Measurements from ENCODE around the gene TSR2. TPM values are rescaled to one million over a fixed set of nuclear protein-coding genes. Genes with fewer than 3 reads are reported as not detected.

The TSR2 gene
- total RNA-seq (2014; rRNA removed; shearing (Covaris generic); ENCODE audit: low replicate concordance), result 14.5 and 16.4 TPM in 2 replicates

GRCh38 chrX:54439960-54440871, at the start of gene TSR2:
TSS of gene TSR2 (plus strand) at chrX:54440404. CDS start at chrX:54440422, 18 bp downstream.
- H3K4me3 ChIP-seq, result peak within 1 kb of the TSS; percentile 83
- H3K36me3 ChIP-seq, result no peaks in the 10 kb centered on the region
- DNase-seq, result peak; percentile 84
- H3K27me3 ChIP-seq, result no peaks in the 10 kb centered on the region
- no peaks in the 10 kb centered on the region for H3K9me3 ChIP-seq

- Histone ChIP-seq H3K27me3 (no peaks in the 10 kb centered on the region), H3K9me3 (no peaks in the 10 kb centered on the region), H3K36me3 (no peaks in the 10 kb centered on the region), H3K4me3 (no peak overlapping the region)
- no peak for DNase-seq
These were observed 43.1 kb upstream of the TSR2 start for GRCh38 chrX:54397113-54397512.

GRCh38 chrX:54407266-54407665, 32.9 kb upstream of the TSR2 start:
- Histone ChIP-seq H3K36me3 (no peaks in the 10 kb centered on the region), H3K4me3 (no peak overlapping the region), H3K9me3 (no peaks in the 10 kb centered on the region), H3K27me3 (no peaks in the 10 kb centered on the region)
- DNase-seq, result no peak

- H3K36me3 ChIP-seq, result no peaks in the 10 kb centered on the region
- no peak for DNase-seq
These were observed 28.5 kb upstream of the TSR2 start for GRCh38 chrX:54411732-54412131.

GRCh38 chrX:54413753-54414152, 26.5 kb upstream of the TSR2 start:
- Histone ChIP-seq H3K36me3 (no peaks in the 10 kb centered on the region), H3K9me3 (no peaks in the 10 kb centered on the region), H3K27me3 (no peaks in the 10 kb centered on the region), H3K4me3 (no peak overlapping the region)
- no peak for DNase-seq

More at GRCh38 chrX:54411732-54412131, 28.5 kb upstream of the TSR2 start:
- Histone ChIP-seq H3K27me3 (no peaks in the 10 kb centered on the region), H3K9me3 (no peaks in the 10 kb centered on the region), H3K4me3 (no peak overlapping the region)

- H3K4me3 ChIP-seq, result no peak overlapping the region
- H3K27me3 ChIP-seq, result no peaks in the 10 kb centered on the region
- H3K9me3 ChIP-seq, result no peaks in the 10 kb centered on the region
- no peaks in the 10 kb centered on the region for H3K36me3 ChIP-seq
- no peak for DNase-seq
These were observed 24.5 kb upstream of the TSR2 start for GRCh38 chrX:54415534-54416350.

GRCh38 chrX:54416965-54417364, 23.2 kb upstream of the TSR2 start:
- H3K36me3 ChIP-seq, result no peaks in the 10 kb centered on the region
- no peak overlapping the region for H3K4me3 ChIP-seq

GRCh38 chrX:54419559-54420302, 20.5 kb upstream of the TSR2 start:
- no peak for DNase-seq
- H3K27me3 ChIP-seq, result no peaks in the 10 kb centered on the region
- H3K9me3 ChIP-seq, result no peaks in the 10 kb centered on the region
- H3K36me3 ChIP-seq, result no peaks in the 10 kb centered on the region
- H3K4me3 ChIP-seq, result no peak overlapping the region

More at GRCh38 chrX:54416965-54417364, 23.2 kb upstream of the TSR2 start:
- DNase-seq, result no peak
- Histone ChIP-seq H3K9me3 (no peaks in the 10 kb centered on the region), H3K27me3 (no peaks in the 10 kb centered on the region)

GRCh38 chrX:54422168-54422567, 18.0 kb upstream of the TSR2 start:
- DNase-seq, result no peak
- Histone ChIP-seq H3K27me3 (no peaks in the 10 kb centered on the region), H3K9me3 (no peaks in the 10 kb centered on the region), H3K36me3 (no peaks in the 10 kb centered on the region), H3K4me3 (no peak overlapping the region)

GRCh38 chrX:54423161-54423888, 16.9 kb upstream of the TSR2 start:
- Histone ChIP-seq H3K9me3 (no peaks in the 10 kb centered on the region), H3K36me3 (no peaks in the 10 kb centered on the region), H3K27me3 (no peaks in the 10 kb centered on the region), H3K4me3 (no peak overlapping the region)
- no peak for DNase-seq

- DNase-seq, result no peak
- H3K36me3 ChIP-seq, result no peaks in the 10 kb centered on the region
- H3K4me3 ChIP-seq, result no peak overlapping the region
- H3K27me3 ChIP-seq, result no peaks in the 10 kb centered on the region
- no peaks in the 10 kb centered on the region for H3K9me3 ChIP-seq
These were observed 12.3 kb upstream of the TSR2 start for GRCh38 chrX:54427837-54428424.

- Histone ChIP-seq H3K9me3 (no peaks in the 10 kb centered on the region), H3K36me3 (no peaks in the 10 kb centered on the region), H3K4me3 (no peak overlapping the region), H3K27me3 (no peaks in the 10 kb centered on the region)
- DNase-seq, result no peak
These were observed 9.7 kb upstream of the TSR2 start for GRCh38 chrX:54430519-54430918.

- Histone ChIP-seq H3K36me3 (no peaks in the 10 kb centered on the region), H3K4me3 (no peak overlapping the region), H3K9me3 (no peaks in the 10 kb centered on the region), H3K27me3 (no peaks in the 10 kb centered on the region)
- DNase-seq, result no peak
These were observed 5.1 kb upstream of the TSR2 start for GRCh38 chrX:54435121-54435520.

- H3K36me3 ChIP-seq, result peaks cover 8% of the 10 kb centered on the region
- no peak for DNase-seq
- no peaks in the 10 kb centered on the region for H3K27me3 ChIP-seq
- no peak overlapping the region for H3K4me3 ChIP-seq
- no peaks in the 10 kb centered on the region for H3K9me3 ChIP-seq
These were observed 2.6 kb downstream of the TSR2 start for GRCh38 chrX:54442790-54443189.

GRCh38 chrX:54444752-54445151, 4.5 kb downstream of the TSR2 start:
- H3K4me3 ChIP-seq, result no peak overlapping the region
- peaks cover 8% of the 10 kb centered on the region for H3K36me3 ChIP-seq
- no peaks in the 10 kb centered on the region for H3K9me3 ChIP-seq
- no peaks in the 10 kb centered on the region for H3K27me3 ChIP-seq
- no peak for DNase-seq

GRCh38 chrX:54446084-54446483, 5.9 kb downstream of the TSR2 start:
- Histone ChIP-seq H3K4me3 (no peak overlapping the region), H3K9me3 (no peaks in the 10 kb centered on the region), H3K36me3 (peaks cover 12% of the 10 kb centered on the region), H3K27me3 (no peaks in the 10 kb centered on the region)
- DNase-seq, result no peak

Measured in MG63 (cell line).